GM18868 (cell line): ENCODE data around the gene CAPN9.
"Not testable (repeated sequence)": the region's sequence is repeated elsewhere in the genome, so short reads cannot be mapped to it uniquely, and the experiment has no call there.

Experiments
- ATAC-seq: cut with Tn5 transposase; IDR thresholded peaks from one replicate; pipeline ENCODE4 v1.9.1; 2021; ENCODE audit warnings: mild to moderate bottlenecking, moderate library complexity; ENCODE audit not compliant: unreplicated experiment

CAPN9 gene

DNA sequence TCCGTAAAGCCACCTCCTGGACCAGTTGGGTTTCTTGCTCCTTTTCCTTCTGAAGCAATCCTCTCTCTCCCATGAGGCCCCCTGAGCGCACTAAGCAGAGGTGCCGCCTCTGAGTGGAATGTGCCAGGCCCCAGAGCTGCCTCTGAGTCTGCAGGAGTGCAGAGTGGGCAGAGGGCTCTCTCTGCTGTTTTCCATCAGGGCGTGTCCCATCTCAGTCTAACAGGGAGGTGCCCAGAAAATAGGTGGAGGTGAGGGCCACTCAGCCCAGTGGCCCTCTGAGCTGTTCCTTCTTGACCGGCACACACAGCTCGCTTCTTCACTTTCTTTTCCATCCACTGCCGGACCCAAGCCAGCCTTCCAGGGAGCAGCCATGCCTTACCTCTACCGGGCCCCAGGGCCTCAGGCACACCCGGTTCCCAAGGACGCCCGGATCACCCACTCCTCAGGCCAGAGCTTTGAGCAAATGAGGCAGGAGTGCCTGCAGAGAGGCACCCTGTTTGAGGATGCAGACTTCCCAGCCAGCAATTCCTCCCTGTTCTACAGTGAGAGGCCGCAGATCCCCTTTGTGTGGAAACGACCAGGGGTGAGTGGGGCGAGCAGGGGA, at the start of gene CAPN9:
Gene CAPN9, plus strand, starts transcription at position 262 of the 604 bp plus-strand sequence. Its CDS starts 109 bp downstream, at position 371.
- ATAC-seq: no peak

DNA sequence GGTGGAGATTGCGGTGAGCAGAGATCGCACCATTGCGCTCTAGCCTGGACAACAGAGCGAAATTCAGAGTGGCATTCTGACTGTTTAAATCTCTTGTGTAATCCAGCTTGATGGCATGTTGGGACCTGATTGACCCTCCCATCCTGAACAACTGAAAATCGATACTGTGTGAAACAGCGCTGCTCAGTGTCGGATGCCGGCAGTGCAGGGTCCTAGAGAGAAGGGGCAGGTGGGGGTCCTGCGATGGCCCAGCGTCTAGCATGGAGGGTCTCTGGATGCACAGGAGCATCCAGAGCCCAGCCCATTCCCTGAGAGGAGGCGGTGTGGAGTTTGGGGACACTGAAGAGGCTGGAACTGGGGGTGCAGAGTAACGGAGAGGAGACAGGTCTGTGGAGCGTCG, 49.1 kb upstream of the CAPN9 start:
- ATAC-seq: no peak

DNA sequence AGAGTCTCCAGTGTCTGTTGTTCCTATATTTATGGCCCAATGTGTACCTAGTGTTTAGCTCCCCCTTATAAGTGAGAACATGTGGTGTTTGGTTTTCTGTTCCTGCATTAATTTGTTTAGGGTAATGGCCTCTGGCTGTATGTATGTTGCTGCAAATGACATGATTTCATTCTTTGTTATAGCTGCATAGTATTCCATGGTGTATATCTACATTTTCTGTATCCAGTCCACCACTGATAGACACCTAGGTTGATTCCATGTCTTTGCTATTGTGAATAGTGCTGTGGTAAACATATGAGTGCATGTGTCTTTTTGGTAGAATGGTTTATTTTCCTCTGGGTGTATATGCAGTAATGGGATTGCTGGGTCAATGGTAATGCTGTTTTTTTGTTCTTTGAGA, 48.2 kb upstream of the CAPN9 start:
- not testable (repeated sequence) for ATAC-seq

- ATAC-seq: no peak
Observed at GRCh38 chr1:230699716-230700115, 47.5 kb upstream of the CAPN9 start.

DNA sequence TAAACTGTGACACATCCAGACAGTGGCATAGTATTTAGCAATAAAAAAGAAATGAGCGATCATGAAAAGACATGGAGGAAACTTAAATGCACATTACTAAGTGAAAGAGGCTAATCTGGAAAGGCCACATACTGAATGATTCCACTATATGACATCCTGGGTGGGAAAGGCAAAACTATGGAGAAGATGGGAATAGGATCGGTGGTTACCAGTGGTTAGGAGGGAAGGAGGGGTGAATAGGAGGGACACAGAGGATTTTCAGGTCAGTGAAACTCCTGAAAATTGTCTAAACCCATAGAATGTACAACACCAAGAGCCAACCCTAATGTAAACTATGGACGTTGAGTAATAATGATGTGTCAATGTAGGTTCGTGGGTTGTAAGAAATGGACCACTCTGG, 47.1 kb upstream of the CAPN9 start:
- ATAC-seq: no peak

- no peak for ATAC-seq
Observed at GRCh38 chr1:230701434-230701833, 45.8 kb upstream of the CAPN9 start.

- ATAC-seq: no peak
Observed at GRCh38 chr1:230701895-230702768, 45.1 kb upstream of the CAPN9 start.

GRCh38 chr1:230702934-230703678, 44.1 kb upstream of the CAPN9 start:
- ATAC-seq: no peak

DNA sequence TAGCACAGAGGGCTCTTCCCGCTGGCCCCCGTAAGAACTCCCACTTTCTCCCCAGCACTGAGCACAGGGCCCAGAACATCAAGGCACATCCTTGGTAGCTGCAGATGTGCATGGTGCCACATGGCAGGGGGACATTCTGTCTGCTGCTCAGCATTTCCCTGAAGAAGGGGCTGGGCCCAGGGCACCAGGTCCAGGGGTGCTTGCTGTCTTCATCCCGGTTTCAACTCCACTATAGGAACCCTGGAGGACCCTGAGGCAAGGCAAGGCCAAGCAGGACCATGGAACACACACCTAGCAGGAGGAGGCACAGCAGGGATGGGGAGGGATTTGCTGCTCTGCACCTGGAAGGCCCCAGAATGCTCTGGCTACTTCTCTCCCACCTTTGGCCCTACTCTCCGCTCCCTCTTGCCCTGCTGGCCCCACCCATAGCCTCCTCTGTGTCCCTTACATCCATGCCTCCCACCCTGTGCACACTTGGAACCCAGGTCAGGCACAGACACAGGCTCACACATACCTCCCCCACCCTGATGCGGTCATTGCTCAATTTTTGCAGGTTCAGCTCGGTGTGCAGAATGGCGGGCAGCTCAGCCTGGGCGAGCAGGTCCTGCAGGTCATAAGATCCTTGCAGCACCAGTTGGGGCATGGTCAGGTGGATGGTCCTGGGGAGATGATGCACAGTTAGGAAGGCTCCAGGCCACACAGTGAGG, 43.4 kb upstream of the CAPN9 start:
- no peak for ATAC-seq

GRCh38 chr1:230704830-230705229, 42.4 kb upstream of the CAPN9 start:
- no peak for ATAC-seq

DNA sequence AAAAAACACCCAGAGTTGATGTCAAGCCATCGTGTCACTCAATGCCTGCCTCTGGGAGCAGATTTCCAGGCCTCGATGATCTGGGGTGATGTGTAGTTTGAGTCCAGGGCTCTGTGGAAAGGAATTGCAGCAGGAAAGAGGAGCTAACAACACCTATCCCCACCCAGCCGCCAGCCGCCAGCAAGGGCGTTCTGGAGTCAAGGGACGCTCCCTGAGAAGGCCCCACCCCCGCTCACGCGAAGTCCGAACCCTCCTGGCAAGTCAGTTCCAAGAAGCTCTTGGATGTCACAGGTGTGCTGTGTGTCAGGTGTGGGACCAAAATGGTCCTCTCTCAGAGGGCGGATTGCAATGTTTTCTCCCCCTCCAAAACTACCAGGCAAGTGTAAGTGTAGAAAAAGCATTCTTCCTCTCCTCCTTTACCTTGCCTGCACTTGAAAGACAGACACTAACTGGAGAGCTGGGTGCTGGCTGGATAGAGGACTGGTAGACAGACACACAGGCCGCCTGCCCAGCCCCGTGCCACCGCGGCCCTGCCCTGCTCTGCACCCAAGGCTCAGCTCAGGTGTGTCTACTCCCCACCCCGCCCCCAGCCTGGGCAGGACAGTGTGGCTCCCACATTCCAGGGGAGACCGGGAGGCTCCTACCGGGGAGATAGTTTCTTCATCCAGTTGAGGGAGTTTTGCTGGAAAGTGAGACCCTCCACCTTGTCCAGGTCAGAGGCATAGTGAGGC, 41.7 kb upstream of the CAPN9 start:
- no peak for ATAC-seq

GRCh38 chr1:230706020-230706699, 41.0 kb upstream of the CAPN9 start:
- no peak for ATAC-seq

DNA sequence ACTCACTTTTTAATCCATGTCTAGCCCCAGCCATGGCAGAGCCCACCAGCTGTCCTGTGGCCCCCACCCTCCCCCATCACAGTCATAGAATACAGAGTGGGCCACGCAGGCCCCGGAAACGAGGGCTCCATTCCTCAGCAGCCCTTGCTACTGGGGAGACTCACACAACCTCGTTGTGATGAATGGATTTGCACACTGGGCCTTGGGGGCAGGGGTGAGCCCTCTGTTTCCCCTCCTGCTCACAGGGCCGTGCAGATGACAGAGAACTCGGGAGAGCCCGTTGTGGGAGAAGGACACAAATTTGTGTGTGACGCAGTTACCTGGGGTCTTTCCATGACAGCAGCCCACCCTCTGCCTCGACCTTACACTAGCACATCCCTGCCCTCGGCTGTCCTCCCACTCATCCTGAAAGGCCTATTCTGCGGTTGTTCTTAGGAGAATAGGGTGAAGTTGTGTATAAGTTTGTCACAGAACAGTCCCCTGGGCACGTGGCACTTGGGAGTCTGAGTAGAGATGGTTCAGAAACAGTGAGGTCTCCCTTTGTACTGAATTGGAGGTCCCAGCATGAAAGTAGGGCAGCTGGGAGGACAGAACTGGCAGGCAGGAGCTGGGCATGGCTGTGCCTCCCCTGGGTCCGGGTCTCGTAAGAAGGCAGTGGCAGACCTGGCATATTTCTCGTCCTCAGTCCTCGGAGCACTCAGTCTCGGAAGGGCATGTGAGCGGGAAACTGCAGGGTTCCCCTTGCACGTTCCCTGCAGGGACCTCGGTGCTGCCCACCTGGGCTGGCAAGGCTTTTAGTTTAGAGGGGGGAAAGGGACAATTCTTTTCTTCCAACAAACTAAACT, 40.1 kb upstream of the CAPN9 start:
- no peak for ATAC-seq

GRCh38 chr1:230707732-230708630, 39.2 kb upstream of the CAPN9 start:
- no peak for ATAC-seq

GRCh38 chr1:230708631-230709580, 38.3 kb upstream of the CAPN9 start:
- ATAC-seq: no peak

DNA sequence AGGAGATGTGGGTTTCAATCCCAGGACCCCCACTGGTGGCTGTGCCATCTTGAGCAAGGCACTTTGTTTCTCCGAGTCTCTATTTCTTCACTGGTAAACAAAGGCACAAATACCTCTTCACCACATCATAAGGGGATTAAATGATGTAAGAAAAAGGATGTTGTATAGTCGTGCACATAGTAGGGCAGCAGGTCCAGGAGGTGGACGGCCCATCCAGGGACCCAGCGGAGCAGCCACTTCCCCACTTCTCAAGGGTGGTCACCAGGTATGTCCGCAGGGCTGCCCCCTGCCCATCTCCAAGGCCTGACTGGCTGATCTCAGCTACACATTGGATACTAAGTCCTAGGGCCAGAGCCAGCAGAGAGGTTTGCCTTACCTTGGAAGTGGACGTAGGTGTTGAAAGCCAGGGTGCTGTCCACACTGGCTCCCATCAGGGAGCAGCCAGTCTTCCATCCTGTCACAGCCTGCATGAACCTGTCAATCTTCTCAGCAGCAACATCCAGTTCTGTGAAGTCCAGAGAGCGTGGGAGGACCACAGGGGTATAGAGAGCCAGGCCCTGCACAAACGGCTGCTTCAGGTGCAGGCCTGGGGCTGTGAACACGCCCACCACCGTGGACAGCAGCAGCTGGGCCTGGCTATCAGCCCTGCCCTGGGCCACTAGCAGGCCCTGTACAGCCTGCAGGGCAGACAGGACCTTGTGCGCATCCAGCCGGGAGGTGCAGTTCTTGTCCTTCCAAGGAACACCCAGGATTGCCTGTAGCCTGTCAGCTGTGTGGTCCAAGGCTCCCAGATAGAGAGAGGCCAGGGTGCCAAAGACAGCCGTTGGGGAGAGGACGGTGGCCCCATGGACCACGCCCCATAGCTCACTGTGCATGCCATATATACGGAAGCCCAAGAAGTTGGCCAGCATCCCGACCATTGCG, 37.3 kb upstream of the CAPN9 start:
- no peak for ATAC-seq
